ENCODE data around the gene FGL2.

The FGL2 gene, protein sequence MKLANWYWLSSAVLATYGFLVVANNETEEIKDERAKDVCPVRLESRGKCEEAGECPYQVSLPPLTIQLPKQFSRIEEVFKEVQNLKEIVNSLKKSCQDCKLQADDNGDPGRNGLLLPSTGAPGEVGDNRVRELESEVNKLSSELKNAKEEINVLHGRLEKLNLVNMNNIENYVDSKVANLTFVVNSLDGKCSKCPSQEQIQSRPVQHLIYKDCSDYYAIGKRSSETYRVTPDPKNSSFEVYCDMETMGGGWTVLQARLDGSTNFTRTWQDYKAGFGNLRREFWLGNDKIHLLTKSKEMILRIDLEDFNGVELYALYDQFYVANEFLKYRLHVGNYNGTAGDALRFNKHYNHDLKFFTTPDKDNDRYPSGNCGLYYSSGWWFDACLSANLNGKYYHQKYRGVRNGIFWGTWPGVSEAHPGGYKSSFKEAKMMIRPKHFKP

GRCh38 chr7:77199013-77199966, at the start of gene FGL2:
TSS of gene FGL2 (minus strand) at chr7:77199819. CDS start at chr7:77199793, 26 bp downstream.
- TF ChIP-seq CTCF (IDR thresholded peaks at IDR 0.05) = no peak
- H3K4me3 ChIP-seq (ENCODE audit: low read depth, low read length) = peak within 1 kb of the TSS; percentile 21
- H3K9ac ChIP-seq = no peak within 1 kb of the TSS
- no peaks in the 10 kb centered on the region for H3K79me2 ChIP-seq
- no peaks in the 10 kb centered on the region for H3K36me3 ChIP-seq (ENCODE audit: control insufficient read depth, insufficient read depth, low read length)
- H3K27me3 ChIP-seq (ENCODE audit: control insufficient read depth, insufficient read depth, low read length) = no peaks in the 10 kb centered on the region
- no peaks in the 10 kb centered on the region for H3K9me3 ChIP-seq (ENCODE audit: control insufficient read depth, low read length)
- no peaks in the 10 kb centered on the region for H3K4me1 ChIP-seq
- H3K27ac ChIP-seq = no peak within 1 kb of the TSS
- H3K4me2 ChIP-seq (ENCODE audit: low read length) = peak within 1 kb of the TSS; percentile 38
- no peak within 1 kb of the TSS for H2AFZ ChIP-seq

DNA sequence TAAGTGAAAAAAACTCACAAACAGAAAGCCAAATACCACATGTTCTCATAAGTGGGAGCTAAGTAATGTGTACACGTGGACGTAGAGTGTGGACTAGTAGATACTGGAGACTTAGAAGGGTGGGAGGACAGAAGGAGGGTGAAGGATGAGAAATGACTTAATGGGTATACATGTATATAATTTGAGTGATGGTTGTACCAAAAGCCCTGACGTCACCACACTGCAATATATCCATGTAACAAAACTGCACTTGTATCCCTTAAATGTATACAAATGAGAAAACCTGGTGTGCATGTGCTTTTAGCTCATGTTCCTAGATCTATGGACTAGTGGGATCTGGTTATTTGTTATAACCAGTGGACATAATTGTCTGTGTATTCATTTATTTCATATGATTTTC, 48.5 kb upstream of the FGL2 start:
- H3K9me3 ChIP-seq (ENCODE audit: control insufficient read depth, low read length) = no peaks in the 10 kb centered on the region
- H3K27me3 ChIP-seq (ENCODE audit: control insufficient read depth, insufficient read depth, low read length) = no peaks in the 10 kb centered on the region
- no peak overlapping the region for H2AFZ ChIP-seq
- H3K27ac ChIP-seq = no peak overlapping the region
- no peaks in the 10 kb centered on the region for H3K4me1 ChIP-seq
- no peak overlapping the region for H3K9ac ChIP-seq
- no peaks in the 10 kb centered on the region for H3K79me2 ChIP-seq
- no peak overlapping the region for H3K4me2 ChIP-seq (ENCODE audit: low read length)
- no peak overlapping the region for H3K4me3 ChIP-seq (ENCODE audit: low read depth, low read length)
- TF ChIP-seq CTCF (IDR thresholded peaks at IDR 0.05) = no peak
- H3K36me3 ChIP-seq (ENCODE audit: control insufficient read depth, insufficient read depth, low read length) = no peaks in the 10 kb centered on the region

DNA sequence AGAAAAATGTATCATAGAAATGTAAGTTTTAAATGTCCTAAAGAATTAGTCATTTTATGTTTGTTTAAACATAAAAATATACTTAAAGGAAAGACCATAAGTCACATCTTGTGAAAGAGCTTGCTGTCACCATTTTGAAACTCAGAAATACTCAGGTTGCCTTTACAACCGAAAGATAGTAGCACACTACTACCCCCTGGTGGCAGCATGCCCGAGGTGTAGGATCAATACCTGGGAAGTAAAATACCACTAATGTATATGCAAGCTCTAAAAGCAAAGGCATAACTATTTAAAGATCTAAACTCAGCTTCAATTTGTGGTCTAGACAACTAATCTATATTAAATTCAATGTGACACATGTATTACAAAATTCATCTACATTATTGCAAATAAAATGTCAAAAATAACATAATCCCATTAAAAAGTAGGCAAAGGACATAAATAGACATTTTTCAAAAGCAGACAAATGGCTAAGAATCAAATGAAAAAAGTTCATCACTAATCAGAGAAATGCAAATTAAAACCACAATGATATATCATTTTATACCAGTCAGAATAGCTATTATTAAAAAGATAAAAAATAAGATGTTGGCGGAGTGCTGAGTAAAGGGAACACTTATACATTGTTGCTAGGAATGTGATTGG, 47.7 kb upstream of the FGL2 start:
- H3K4me1 ChIP-seq = no peaks in the 10 kb centered on the region
- H3K36me3 ChIP-seq (ENCODE audit: control insufficient read depth, insufficient read depth, low read length) = no peaks in the 10 kb centered on the region
- TF ChIP-seq CTCF (IDR thresholded peaks at IDR 0.05) = peak; percentile 82
- H3K79me2 ChIP-seq = no peaks in the 10 kb centered on the region
- H3K27ac ChIP-seq = no peak overlapping the region
- H2AFZ ChIP-seq = peak overlapping the region; percentile 68
- H3K9me3 ChIP-seq (ENCODE audit: control insufficient read depth, low read length) = no peaks in the 10 kb centered on the region
- H3K4me3 ChIP-seq (ENCODE audit: low read depth, low read length) = no peak overlapping the region
- no peak overlapping the region for H3K4me2 ChIP-seq (ENCODE audit: low read length)
- H3K9ac ChIP-seq = no peak overlapping the region
- H3K27me3 ChIP-seq (ENCODE audit: control insufficient read depth, insufficient read depth, low read length) = no peaks in the 10 kb centered on the region

DNA sequence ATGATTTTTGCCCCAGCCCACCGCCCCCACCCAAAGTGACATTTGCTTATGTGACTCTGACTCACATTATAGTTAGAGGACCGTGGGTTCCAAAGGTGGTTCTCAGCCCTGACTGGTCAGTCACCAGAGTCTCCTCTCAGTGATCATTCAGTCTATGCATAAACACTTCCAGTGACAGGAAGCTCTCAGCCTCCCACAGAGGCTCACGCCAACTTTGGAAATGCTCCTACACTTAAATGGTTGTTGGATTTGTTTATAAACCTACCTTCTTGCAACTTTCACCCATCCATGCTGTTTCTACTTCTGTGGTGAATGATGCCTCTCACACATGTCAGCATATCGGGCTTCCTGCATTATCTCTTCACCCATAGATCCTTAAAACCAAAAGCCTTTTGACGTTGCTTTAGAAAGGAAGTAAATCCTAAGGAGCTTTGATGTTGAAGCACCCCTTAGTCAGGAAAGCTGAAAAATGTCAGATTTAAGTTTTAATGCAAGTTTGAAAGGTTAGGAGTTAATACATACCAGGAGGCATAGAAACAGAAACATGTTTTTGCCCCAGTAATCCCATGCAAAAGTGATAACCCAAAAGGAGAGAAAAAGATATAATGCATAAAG, 46.5 kb upstream of the FGL2 start:
- Histone ChIP-seq H3K27me3 (ENCODE audit: control insufficient read depth, insufficient read depth, low read length) (no peaks in the 10 kb centered on the region), H3K9me3 (ENCODE audit: control insufficient read depth, low read length) (no peaks in the 10 kb centered on the region), H3K4me2 (ENCODE audit: low read length) (no peak overlapping the region), H3K79me2 (no peaks in the 10 kb centered on the region), H3K4me1 (no peaks in the 10 kb centered on the region), H3K9ac (no peak overlapping the region), H3K27ac (no peak overlapping the region), H2AFZ (peak overlapping the region; percentile 68), H3K36me3 (ENCODE audit: control insufficient read depth, insufficient read depth, low read length) (no peaks in the 10 kb centered on the region), H3K4me3 (ENCODE audit: low read depth, low read length) (no peak overlapping the region)
- TF ChIP-seq CTCF (IDR thresholded peaks at IDR 0.05) = no peak

Measured in parathyroid adenoma (tissue), 2 donors.